ENCODE data around the gene COPS6. TPM values are rescaled to one million over a fixed set of nuclear protein-coding genes. Genes with fewer than 3 reads are reported as not detected.

The COPS6 gene
- total RNA-seq, 2 donors from 2014 or later = 15.8 to 16.1 TPM

DNA sequence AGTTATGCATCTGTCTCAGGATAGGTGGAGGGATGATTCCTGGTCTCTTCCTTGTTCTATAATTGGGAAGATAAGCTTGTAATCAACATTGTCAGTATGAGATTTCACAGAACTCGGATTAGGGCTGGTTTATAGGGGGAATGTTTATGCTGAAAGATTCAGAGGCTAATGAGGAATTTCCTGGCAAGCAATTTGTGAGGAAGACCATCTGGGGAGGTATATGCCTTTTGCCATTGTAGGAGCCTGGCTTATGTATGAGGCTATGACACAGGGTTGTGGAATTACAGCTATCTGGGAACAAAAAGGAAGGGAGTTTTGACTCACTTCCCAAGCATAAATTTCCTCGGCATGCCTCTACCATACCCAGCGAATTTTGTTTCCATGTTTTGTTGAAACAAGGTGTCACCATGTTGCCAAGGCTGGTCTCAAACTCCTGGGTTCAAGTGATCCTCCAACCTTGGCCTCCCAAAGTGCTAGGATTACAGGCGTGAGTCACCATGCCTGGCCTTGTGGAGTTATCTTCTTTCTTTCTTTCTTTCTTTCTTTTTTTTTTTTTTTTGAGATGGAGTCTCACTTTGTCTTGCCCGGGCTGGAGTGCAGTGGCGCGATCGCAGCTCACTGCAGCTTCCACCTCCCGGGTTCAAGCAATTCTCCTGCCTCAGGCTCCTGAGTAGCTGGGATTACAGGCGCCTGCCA lies 1.6 kb upstream of the COPS6 start:
- no peak overlapping the region for H3K4me3 ChIP-seq
- intact Hi-C loops (cut with DNase I) = no loop called here
- DNase-seq = no peak
- TF ChIP-seq POLR2A (IDR thresholded peaks at IDR 0.05) (no peak), CTCF (IDR thresholded peaks at IDR 0.05) (no peak)
- peaks cover 0 to 5% of the 10 kb centered on the region in 2 donors for H3K36me3 ChIP-seq (replicated peaks in 1 of 2; ENCODE audit: insufficient read depth in 1 of 2, low read depth in 2 of 2)
- H3K27me3 ChIP-seq = no peaks in the 10 kb centered on the region
- H3K27ac ChIP-seq = no peak overlapping the region
- no peaks in the 10 kb centered on the region for H3K9me3 ChIP-seq
- peaks cover 28% of the 10 kb centered on the region for H3K4me1 ChIP-seq
- no peak for ATAC-seq
- WGBS, 2 donors = 76 to 82% methylated on average over 10 of the region's 10 CpGs

DNA sequence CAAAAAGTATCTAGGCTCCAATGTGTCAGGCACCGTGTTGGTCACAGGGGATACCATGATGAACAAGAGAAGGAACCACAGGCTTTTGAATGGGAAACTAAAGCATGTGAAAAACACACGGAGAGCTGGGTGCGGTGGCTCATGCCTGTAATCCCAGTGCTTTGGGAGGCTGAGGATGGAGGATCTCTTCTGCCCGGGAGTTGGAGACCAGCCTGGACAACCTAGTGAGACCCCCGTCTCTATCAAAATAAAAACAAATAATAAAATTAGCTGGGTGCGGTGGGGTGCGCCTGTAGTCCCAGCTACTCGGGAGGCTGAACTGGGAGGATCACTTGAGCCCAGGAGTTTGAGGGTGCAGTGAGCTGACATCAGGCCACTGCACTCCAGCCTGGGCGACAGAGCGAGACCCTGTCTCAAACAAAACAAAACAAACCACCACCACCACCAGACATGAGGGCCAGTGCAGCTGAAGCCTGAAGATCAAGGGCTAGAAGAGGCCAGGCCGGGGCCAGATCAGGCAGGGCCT lies 611 bp upstream of the COPS6 start:
- WGBS, 2 donors = 72 to 79% methylated on average over 11 of the region's 11 CpGs
- H3K4me1 ChIP-seq = peaks cover 21% of the 10 kb centered on the region
- H3K27me3 ChIP-seq = no peaks in the 10 kb centered on the region
- peaks cover 0 to 7% of the 10 kb centered on the region in 2 donors for H3K36me3 ChIP-seq (replicated peaks in 1 of 2; ENCODE audit: insufficient read depth in 1 of 2, low read depth in 2 of 2)
- peak overlapping the region in 1 of 2 donors; percentile 93 for H3K4me3 ChIP-seq
- TF ChIP-seq CTCF (IDR thresholded peaks at IDR 0.05) (no peak), POLR2A (IDR thresholded peaks at IDR 0.05) (no peak)
- peak overlapping the region; percentile 69 to 90 (median 78) for H3K27ac ChIP-seq
- intact Hi-C loops (cut with DNase I) = no loop called here
- no peak for DNase-seq
- no peak for ATAC-seq
- no peaks in the 10 kb centered on the region for H3K9me3 ChIP-seq

GRCh38 chr7:100089458-100090196 lies 858 bp downstream of the COPS6 start:
- peak overlapping the region in 3 of 4 donors; percentile 69 to 90 (median 81) for H3K27ac ChIP-seq
- H3K4me1 ChIP-seq = peaks cover 21% of the 10 kb centered on the region
- H3K9me3 ChIP-seq = no peaks in the 10 kb centered on the region
- DNase-seq (no peak), ATAC-seq (no peak)
- no peak for TF ChIP-seq CTCF (IDR thresholded peaks at IDR 0.05)
- TF ChIP-seq POLR2A (IDR thresholded peaks at IDR 0.05) = no peak
- no peaks in the 10 kb centered on the region for H3K27me3 ChIP-seq
- H3K4me3 ChIP-seq = peak overlapping the region; percentile 76 to 93
- 25 to 33% methylated on average over 7 of the region's 7 CpGs for WGBS, 2 donors
- intact Hi-C loops (cut with DNase I) = no loop called here
- peaks cover 5 to 11% of the 10 kb centered on the region in 2 donors for H3K36me3 ChIP-seq (replicated peaks in 1 of 2; ENCODE audit: insufficient read depth in 1 of 2, low read depth in 2 of 2)

GRCh38 chr7:100090527-100091410 lies 2.0 kb downstream of the COPS6 start:
- Histone ChIP-seq H3K4me1 (peaks cover 21% of the 10 kb centered on the region), H3K36me3 (replicated peaks in 1 of 2; ENCODE audit: insufficient read depth in 1 of 2, low read depth in 2 of 2) (peaks cover 10 to 18% of the 10 kb centered on the region in 2 donors), H3K4me3 (no peak overlapping the region), H3K27me3 (no peaks in the 10 kb centered on the region), H3K27ac (no peak overlapping the region), H3K9me3 (no peaks in the 10 kb centered on the region)
- DNase-seq = no peak
- TF ChIP-seq POLR2A (IDR thresholded peaks at IDR 0.05) (no peak), CTCF (IDR thresholded peaks at IDR 0.05) (no peak)
- intact Hi-C loops (cut with DNase I) = no loop called here
- no peak for ATAC-seq
- 87 to 94% methylated on average over 12 to 14 of the region's 14 CpGs for WGBS, 2 donors
